ENCODE data around the gene USP6. TPM values are rescaled to one million over a fixed set of nuclear protein-coding genes. Genes with fewer than 3 reads are reported as not detected.
"Not testable (repeated sequence)": the region's sequence is repeated elsewhere in the genome, so short reads cannot be mapped to it uniquely, and the experiment has no call there.

The USP6 gene
- total RNA-seq, 4 donors from 2014 or later, result 0.26 to 0.97 (median 0.63) TPM

DNA sequence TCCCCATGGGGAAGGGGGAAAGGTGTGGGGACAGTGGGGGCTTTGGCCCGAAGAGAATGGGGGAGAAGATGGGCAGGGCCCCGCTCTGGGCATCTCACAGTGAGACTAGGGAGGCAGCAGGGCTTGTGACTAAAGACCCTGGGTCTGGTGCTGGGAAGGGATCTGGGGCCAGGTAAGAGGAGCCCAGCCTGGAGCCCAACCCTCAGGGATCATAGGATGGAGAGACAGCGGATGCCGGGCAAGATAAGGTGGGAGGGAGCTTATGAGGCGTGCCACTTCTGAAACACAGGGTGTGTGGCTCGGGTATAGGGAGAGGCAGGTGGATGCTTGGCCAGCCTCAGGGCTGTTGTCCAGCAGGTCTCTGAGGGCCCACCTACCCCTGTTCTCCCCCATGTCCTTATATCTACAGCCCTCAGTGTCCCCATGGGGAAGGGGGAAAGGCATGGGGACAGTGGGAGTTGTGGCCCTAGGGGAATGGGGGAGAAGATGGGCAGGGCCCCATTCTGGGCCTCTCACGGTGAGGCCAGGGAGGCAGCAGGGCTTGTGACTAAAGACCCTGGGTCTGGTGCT is 15.4 kb downstream of the USP6 start:
- H3K4me3 ChIP-seq, result no peak overlapping the region
- H3K36me3 ChIP-seq, result no peaks in the 10 kb centered on the region
- no peak for DNase-seq
- H3K27me3 ChIP-seq, result no peaks in the 10 kb centered on the region
- no peaks in the 10 kb centered on the region for H3K4me1 ChIP-seq
- no peak for ATAC-seq
- H3K27ac ChIP-seq, result no peak overlapping the region
- H3K9me3 ChIP-seq, result no peaks in the 10 kb centered on the region
- intact Hi-C loops (cut with DNase I; ENCODE audit: low total_unique reads) (no loop called here), in situ Hi-C loops (cut with MboI; ENCODE audit: low sequenced_read_pairs in 4 of 4) (no loop called here)
- TF ChIP-seq POLR2A (IDR thresholded peaks at IDR 0.05), result no peak
- TF ChIP-seq, protein P1, sequence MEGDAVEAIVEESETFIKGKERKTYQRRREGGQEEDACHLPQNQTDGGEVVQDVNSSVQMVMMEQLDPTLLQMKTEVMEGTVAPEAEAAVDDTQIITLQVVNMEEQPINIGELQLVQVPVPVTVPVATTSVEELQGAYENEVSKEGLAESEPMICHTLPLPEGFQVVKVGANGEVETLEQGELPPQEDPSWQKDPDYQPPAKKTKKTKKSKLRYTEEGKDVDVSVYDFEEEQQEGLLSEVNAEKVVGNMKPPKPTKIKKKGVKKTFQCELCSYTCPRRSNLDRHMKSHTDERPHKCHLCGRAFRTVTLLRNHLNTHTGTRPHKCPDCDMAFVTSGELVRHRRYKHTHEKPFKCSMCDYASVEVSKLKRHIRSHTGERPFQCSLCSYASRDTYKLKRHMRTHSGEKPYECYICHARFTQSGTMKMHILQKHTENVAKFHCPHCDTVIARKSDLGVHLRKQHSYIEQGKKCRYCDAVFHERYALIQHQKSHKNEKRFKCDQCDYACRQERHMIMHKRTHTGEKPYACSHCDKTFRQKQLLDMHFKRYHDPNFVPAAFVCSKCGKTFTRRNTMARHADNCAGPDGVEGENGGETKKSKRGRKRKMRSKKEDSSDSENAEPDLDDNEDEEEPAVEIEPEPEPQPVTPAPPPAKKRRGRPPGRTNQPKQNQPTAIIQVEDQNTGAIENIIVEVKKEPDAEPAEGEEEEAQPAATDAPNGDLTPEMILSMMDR (IDR thresholded peaks at IDR 0.05 in 4 of 5, conservative IDR thresholded peaks at IDR 0.05 in 1 of 5), result no peak

DNA sequence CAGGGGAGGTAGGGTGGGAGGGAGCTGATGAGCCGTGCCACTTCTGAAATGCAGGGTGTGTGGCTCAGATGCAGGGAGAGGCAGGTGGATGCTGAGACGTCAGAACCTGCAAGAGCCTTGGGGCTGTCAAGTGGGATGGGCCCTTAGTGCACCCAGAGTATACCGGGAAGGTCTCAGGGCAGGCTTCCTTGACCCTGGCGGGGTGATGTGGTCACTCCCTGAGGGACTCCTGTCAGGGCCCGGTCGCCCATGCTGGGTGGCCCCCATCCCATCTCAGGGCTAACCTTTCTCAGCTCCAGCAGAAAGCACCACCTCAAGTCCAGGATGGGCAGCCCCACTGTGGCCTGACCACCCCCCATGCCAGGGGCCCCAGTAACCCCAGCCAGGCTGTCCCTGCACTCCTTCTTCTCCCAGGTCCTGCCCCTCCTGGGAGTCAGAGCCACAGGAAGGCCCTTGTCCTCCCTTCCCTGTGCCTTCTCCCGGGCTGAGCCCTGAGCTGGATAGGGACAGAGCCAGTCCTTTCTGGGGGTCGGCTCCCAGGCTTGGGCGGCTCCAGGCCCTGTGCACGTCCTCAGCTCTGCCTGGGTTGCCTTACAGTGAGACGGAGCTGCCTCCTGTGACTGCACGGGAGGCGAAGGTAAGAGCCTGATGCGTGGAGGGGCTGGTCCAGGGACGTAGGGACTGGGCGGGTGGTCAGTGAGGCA is 16.1 kb downstream of the USP6 start:
- H3K36me3 ChIP-seq; DNase-seq; in situ Hi-C loops (cut with MboI; ENCODE audit: low sequenced_read_pairs in 4 of 4); H3K4me3 ChIP-seq; H3K4me1 ChIP-seq; H3K9me3 ChIP-seq; ATAC-seq; H3K27me3 ChIP-seq; H3K27ac ChIP-seq; intact Hi-C loops (cut with DNase I; ENCODE audit: low total_unique reads): not testable (repeated sequence)

DNA sequence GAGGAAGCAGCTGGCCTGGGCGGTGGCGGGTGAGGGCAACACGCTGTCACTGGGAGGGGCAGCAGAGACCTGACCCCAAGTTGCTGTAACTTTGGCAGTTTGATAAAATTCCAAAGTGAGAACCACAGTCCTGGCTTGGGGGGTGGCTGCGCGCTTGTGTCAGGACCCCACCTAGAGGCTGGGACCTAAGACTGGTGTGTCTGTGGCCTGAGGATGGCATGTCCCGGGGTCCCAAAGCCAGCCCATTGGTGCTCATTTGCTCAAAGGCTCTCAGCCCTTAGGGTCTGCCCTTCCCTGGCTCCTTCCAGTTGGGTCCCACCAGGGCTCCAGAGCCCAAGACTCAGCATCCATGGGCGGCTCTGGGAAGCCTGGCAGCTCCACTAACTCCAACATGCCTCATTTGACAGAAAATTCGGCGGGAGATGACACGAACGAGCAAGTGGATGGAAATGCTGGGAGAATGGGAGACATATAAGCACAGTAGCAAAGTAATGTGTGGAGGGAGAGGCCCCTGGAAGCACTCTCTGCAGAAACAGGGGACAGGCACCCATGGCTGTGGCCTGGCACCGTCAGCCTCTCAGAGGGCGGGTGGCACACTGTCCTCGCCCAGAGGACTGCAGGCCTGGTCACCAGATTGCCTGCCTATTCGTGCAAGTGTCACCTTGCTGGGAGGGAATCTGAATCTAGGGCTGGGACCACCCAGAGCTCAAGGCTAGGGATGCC is 16.8 kb downstream of the USP6 start:
- ATAC-seq; DNase-seq; H3K4me3 ChIP-seq; intact Hi-C loops (cut with DNase I; ENCODE audit: low total_unique reads); H3K36me3 ChIP-seq; in situ Hi-C loops (cut with MboI; ENCODE audit: low sequenced_read_pairs in 4 of 4); H3K4me1 ChIP-seq; H3K9me3 ChIP-seq; H3K27me3 ChIP-seq; H3K27ac ChIP-seq: not testable (repeated sequence)

DNA sequence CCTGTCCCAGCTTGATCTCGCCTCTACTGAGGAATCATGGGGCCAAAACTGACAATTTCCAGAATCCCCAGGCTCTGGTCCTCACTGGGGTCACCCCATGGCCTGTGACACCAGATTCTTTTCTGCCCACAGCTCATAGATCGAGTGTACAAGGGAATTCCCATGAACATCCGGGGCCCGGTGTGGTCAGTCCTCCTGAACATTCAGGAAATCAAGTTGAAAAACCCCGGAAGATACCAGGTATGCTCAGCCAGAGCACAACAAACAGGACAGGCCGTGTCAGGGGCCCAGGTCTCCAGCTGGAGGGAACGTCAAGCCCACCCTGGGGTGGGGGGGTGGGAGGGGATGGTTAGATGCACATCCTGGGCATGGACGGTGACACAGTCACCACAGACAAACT is 17.5 kb downstream of the USP6 start:
- H3K4me3 ChIP-seq, result no peak overlapping the region
- H3K9me3 ChIP-seq, result no peaks in the 10 kb centered on the region
- no peak overlapping the region for H3K27ac ChIP-seq
- TF ChIP-seq, protein P1 (IDR thresholded peaks at IDR 0.05 in 4 of 5, conservative IDR thresholded peaks at IDR 0.05 in 1 of 5), result no peak
- no peak for TF ChIP-seq POLR2A (IDR thresholded peaks at IDR 0.05)
- no peaks in the 10 kb centered on the region for H3K4me1 ChIP-seq
- in situ Hi-C loops (cut with MboI; ENCODE audit: low sequenced_read_pairs in 4 of 4), result no loop called here
- H3K36me3 ChIP-seq, result no peaks in the 10 kb centered on the region
- intact Hi-C loops (cut with DNase I; ENCODE audit: low total_unique reads), result no loop called here
- no peaks in the 10 kb centered on the region for H3K27me3 ChIP-seq
- DNase-seq (no peak), ATAC-seq (no peak)

DNA sequence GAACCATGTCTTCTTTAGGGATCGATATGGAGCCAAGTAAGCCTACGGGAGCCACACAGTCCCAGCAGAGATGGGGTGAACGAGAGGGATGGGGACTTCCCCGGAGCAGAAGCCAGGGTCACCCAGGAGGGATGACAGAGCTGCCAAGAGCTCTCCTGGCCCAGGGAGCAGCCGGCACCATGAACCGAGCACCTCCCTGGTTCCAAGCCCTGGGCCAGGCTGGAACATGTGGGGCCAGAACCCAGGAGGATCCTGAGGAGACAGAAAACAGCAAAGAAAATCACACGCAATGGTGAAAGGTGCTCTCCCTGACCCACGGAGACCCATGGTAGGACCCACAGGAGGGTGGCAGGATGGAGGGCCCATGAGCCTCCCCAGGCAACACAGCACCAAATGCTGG is 18.1 kb downstream of the USP6 start:
- H3K27ac ChIP-seq; DNase-seq; in situ Hi-C loops (cut with MboI; ENCODE audit: low sequenced_read_pairs in 4 of 4); H3K9me3 ChIP-seq; H3K4me1 ChIP-seq; H3K4me3 ChIP-seq; intact Hi-C loops (cut with DNase I; ENCODE audit: low total_unique reads); ATAC-seq; H3K36me3 ChIP-seq; H3K27me3 ChIP-seq: not testable (repeated sequence)

DNA sequence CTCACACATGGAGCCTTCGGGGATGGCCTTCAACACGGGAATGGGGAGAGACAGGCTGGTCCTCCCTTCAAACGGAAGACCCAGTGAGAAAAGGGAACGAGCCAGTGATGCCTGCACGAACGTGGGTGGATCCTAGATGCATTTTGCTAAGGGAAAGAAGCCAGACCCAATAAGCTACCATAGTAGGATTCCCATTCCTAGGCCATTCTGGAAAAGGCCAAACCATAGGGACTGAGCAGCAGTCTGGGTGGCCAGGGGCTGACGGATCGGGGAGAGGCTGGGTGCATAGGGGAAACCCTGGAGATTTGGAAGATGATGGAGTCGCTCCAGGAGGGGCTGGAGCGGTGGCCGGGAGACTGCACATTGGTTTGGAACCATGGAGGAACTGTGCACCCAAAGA is 18.7 kb downstream of the USP6 start:
- H3K27ac ChIP-seq; H3K4me3 ChIP-seq; H3K4me1 ChIP-seq; H3K27me3 ChIP-seq; ATAC-seq; H3K9me3 ChIP-seq; H3K36me3 ChIP-seq; DNase-seq; intact Hi-C loops (cut with DNase I; ENCODE audit: low total_unique reads); in situ Hi-C loops (cut with MboI; ENCODE audit: low sequenced_read_pairs in 4 of 4): not testable (repeated sequence)

DNA sequence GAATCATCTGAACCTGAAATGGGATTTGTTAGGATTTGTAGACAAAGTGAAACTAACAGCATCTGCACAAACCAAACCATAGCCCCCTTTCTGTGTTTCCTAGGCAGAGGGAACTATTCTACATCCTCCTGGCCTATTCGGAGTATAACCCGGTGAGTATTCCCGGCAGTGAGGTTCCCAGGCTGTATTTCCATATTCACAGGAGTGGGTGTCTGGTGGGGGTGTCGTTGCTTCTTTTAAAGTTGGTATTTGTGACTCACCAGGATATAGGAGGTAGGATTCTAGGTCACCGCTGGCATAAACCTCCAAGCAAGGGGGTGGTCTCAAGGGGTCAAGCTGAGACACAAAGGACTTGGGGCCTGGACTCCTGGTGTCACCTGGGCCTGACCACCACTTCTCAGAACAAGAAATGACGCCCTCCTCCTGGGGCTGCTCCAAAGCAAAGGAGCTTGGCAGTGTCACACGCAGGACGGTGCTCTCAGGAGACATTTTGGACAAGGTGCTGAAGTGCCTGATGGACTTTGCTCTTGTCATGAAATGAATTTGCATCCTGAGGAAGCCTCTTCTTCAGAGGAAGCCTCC is 19.4 kb downstream of the USP6 start:
- in situ Hi-C loops (cut with MboI; ENCODE audit: low sequenced_read_pairs in 4 of 4); H3K4me3 ChIP-seq; H3K27me3 ChIP-seq; ATAC-seq; H3K27ac ChIP-seq; H3K4me1 ChIP-seq; intact Hi-C loops (cut with DNase I; ENCODE audit: low total_unique reads); H3K36me3 ChIP-seq; H3K9me3 ChIP-seq; DNase-seq: not testable (repeated sequence)
